HG02870 (cell line): ENCODE data around the gene MYBL2.
"Not testable (repeated sequence)": the region's sequence is repeated elsewhere in the genome, so short reads cannot be mapped to it uniquely, and the experiment has no call there.

Experiments
- ATAC-seq: cut with Tn5 transposase; IDR thresholded peaks from one replicate; pipeline ENCODE4 v1.9.1; 2021; ENCODE audit warnings: mild to moderate bottlenecking, moderate library complexity; ENCODE audit not compliant: unreplicated experiment

MYBL2 gene

DNA sequence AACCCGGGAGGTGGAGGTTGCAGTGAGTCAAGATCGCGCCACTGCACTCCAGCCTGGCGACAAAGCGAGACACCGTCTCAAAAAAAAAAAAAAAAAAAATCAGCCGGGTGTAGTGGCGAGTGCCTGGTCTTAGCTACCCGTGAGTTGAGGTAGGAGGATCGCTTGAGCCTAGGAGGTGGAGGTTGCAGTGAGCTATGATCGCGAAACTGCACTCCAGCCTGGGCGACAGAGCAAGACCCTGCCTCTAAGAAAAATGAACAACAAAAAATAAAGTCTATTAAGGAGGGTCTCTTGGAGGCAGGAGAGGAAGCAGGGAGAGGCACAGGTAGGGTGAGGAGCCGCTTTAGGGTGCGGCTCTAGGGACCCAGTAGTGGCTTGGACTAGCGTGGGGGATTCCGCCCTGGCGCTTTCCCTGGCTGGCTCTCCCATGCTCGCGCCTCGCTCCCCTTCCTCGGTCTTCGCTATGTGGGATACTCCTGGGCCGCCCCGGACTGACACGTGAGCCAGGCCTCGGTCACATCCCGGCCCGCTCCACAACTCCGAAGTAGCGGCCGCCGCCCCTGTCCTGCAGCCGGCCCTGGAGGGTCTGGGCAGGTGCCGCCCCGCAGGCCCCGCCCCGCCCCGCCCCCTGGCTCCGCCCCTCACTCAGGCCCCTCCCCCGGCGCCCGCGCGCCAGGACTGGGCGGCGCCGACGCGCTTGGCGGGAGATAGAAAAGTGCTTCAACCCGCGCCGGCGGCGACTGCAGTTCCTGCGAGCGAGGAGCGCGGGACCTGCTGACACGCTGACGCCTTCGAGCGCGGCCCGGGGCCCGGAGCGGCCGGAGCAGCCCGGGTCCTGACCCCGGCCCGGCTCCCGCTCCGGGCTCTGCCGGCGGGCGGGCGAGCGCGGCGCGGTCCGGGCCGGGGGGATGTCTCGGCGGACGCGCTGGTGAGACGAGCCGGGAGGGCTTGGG is at the start of gene MYBL2:
TSS of gene MYBL2 (plus strand) at position 739 of the 953 bp plus-strand sequence. CDS start at position 909, 170 bp downstream.
- peak; percentile 67 for ATAC-seq

DNA sequence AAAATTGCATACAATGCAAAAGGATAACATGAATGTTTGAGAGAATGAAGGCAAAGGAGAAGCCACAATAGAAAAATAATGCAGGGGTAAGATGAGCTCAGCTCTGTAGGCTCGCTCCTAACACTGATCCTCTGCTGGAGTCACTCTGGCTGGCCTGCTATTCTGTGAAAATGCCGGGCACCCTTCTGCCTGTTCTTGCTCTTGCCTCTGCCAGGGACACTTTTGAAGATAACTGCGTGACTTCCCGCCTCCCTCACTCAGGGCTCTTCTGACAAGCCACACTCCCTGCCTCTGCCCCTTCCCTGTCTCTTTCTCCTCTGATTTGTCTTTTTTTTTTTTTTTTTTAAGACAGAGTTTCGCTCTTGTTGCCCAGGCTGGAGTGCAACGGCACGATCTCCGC is 35.3 kb upstream of the MYBL2 start:
- no peak for ATAC-seq

DNA sequence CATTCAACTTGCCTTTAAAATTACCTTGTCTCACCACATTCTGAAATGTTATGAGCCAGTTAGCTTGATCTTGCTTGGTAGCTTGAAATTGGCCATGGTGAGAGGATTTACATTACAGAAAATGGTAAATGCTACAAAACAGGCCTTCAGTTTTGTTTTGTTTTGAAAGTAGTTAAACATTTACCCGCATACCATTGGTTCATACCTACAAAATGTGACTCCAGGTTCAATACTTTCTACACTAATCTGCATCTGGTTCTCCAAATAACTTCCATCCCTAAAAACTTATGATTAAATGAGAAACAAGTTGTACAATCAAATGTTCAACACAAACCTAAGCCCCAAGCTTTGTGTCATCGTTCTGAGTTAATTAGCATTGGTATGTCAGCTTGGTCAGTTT is 30.5 kb upstream of the MYBL2 start:
- ATAC-seq, result no peak

- no peak for ATAC-seq
Measured at GRCh38 chr20:43642548-43642947, 24.4 kb upstream of the MYBL2 start.

- no peak for ATAC-seq
Measured at GRCh38 chr20:43650997-43651525, 15.9 kb upstream of the MYBL2 start.

DNA sequence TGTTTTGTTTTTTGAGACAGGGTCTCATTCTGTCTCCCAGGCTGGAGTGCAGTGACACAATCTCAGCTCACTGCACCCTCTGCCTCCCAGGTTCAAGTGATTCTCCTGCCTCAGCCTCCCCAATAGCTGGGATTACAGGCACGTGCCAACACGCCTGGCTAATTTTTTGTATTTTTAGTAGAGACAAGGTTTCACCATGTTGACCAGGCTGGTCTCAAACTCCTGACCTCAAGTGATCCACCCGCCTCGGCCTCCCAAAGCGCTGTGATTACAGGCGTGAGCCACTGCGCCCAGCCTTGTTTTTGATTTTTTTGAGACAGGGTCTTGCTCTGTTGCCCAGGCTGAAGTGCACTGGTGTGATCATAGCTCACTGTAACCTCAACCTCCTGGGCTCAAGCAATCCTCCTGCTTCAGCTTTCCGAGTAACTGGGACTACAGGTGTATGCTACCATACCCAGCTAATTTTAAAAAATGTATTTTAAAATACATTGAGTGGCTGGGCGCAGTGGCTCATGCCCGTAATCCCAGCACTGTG is 15.2 kb upstream of the MYBL2 start:
- ATAC-seq, result not testable (repeated sequence)

- ATAC-seq, result no peak
Measured at GRCh38 chr20:43653966-43654365, 12.9 kb upstream of the MYBL2 start.

DNA sequence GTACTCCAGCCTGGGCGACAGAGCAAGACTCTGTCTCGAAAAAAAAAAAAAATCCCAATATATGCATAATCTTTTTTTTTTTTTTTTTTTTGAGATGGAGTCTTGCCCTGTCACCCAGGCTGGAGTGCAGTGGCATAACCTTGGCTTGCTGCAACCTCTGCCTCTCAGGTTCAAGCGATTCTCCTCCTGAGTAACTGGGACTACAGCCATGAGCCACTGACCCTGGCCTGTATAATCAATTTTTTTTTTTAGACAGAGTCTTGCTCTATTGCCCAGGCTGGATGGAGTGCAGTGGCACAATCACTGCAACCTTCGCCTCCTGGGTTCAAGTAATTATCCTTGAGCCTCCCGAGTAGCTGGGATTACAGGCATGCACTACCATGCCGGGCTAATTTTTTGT is 11.7 kb upstream of the MYBL2 start:
- ATAC-seq, result not testable (repeated sequence)

DNA sequence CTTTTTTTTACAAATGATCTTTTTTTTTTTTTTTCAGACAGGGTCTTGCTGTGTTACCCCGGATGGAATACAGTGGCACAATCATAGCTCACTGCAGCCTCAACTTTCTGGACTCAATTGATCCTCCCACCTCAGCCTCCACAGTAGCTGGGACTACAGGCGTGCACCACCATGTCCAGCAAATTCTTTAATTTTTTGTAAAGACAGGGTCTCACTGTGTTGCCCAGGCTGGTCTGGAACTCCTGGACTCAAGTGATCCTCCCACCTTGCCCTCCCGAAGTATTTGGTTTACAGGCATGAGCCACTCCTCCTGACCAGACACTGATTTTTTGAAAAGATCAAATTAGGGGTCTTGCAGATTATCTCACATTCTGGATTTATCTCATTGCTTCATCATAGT is 11.0 kb upstream of the MYBL2 start:
- no peak for ATAC-seq

- no peak for ATAC-seq
Measured at GRCh38 chr20:43658069-43658722, 8.7 kb upstream of the MYBL2 start.

- no peak for ATAC-seq
Measured at GRCh38 chr20:43658723-43659419, 8.0 kb upstream of the MYBL2 start.

- no peak for ATAC-seq
Measured at GRCh38 chr20:43662943-43663655, 3.8 kb upstream of the MYBL2 start.

- no peak for ATAC-seq
Measured at GRCh38 chr20:43665466-43666176, 1.3 kb upstream of the MYBL2 start.

DNA sequence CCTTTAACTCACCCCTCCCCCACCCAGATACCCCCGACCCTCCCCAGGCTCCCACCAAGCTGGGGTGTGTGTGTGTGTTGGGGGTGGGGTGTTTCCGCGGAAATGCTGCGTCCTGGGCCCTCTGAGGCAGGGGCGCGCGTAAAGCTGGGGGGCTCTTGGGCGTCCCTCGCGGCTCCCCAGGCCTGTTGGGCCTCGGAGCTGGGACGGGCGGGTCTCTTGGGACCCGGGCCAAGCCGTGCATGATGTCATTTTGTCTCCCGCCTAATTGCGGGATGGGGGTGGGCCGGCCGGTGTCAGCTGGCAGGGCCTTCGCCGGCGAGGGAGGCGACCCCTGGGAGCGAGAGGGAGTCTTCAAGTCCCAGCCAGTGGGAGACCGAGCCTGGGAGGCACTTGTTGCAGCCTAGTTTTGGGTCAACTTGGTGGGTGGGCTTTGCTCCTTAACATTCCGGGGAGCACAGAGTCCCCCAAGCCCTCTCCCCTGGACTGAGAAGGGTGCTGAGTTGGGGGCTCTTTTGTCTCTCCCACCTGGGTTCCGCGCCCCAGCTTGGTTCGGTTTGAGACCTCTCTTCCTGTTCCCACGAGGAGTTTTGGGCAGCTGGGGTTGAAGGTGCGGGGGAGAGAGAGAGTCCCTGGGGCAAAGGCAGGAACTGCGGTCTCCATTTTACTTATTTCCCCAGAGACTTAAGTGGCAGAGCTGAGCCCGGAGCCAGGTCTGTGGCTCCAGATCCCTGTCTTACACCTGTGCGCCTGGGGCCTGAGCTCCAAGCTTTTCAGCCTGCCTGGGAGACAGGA is 623 bp downstream of the MYBL2 start:
- peak; percentile 23 for ATAC-seq

DNA sequence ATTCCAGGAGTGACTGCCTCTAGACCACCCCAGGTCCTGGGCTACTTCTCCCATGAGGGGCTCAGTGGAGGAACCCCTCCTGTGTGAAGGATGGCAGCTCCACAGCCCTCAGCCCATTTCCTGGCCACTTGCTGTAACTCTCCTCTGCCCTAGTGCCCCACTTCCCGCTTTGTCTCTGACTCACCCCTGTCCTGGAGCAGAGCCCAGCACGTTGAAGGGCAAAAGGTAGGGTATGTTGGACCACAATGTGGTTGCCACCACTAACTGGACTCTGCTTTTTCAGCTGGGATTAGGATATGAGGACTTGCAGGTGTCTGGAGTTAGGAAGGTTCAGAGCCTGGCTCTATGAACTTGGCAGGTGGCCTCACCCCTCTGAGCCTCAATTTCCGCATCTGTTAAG is 2.4 kb downstream of the MYBL2 start:
- ATAC-seq, result no peak

- ATAC-seq, result no peak
Measured at GRCh38 chr20:43670423-43670822, 3.5 kb downstream of the MYBL2 start.

DNA sequence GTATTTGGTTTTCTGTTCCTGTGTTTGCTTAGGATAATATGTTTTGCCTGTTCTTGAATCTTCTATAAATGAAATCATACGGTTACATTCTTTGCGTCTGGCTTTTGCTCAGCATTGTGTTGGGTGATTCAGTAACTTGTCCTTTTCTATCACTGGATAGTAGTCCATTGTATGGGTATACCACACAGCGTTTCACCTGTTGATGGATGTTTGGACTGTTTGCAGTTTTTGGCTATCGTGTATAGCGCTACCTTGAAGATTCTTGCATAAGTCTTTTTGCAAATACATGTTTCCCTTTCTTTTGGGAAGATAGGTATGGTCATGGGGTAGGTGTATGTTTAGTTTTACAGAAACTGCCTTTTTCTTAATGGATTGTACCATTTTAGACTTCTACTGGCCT is 9.5 kb downstream of the MYBL2 start:
- ATAC-seq, result no peak

GRCh38 chr20:43680981-43681380 is 14.1 kb downstream of the MYBL2 start:
- peak; percentile 9 for ATAC-seq

GRCh38 chr20:43681468-43681942 is 14.6 kb downstream of the MYBL2 start:
- ATAC-seq, result peak; percentile 12
